ENCODE results near the gene CST1.

DNA sequence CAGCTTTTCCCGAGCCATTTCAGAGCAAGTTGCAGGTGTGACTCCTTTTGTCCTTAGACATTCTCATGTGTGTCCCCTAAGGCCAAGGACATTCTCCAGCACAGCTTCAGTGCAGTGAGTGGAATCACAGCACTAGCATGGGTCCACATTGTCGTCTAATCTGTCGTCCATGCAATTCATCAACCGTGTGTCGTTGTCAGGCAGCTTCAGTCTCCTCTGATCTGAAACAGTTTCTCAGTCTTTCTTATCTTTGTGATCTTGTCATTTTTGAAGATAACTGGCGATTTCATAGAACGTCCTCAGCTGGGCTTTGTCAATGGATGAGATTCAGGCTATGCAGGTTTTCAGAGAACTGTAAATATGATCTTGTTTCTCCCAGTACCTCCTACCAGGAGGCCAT is 44.1 kb upstream of the CST1 start:
- TF ChIP-seq POLR2A (IDR thresholded peaks at IDR 0.05; ENCODE audit: low read length) (no peak), GATA1 (IDR thresholded peaks at IDR 0.05; ENCODE audit: low read depth, low read length) (no peak)

All from erythroblast (primary cell).